ENCODE results near the gene GAD1. TPM values are rescaled to one million over a fixed set of nuclear protein-coding genes. Genes with fewer than 3 reads are reported as not detected.

GAD1 gene
- total and polyA plus RNA-seq, 7 donors, result 0.06 TPM; not detected in 6

GRCh38 chr2:170873035-170873692 lies 56.5 kb downstream of the GAD1 start:
- Histone ChIP-seq H3K4me3 (peak overlapping the region; percentile 39), H3K4me1 (peaks cover 4% of the 10 kb centered on the region)
- intact Hi-C loops (cut with DNase I), result loop anchor here in 1 of 2 donors (5.0 kb wide), 1 partner anchor 636 kb away; no protein-coding TSS in a partner anchor

GRCh38 chr2:170878066-170878465 lies 61.4 kb downstream of the GAD1 start:
- TF ChIP-seq CTCF (IDR thresholded peaks at IDR 0.05), result no peak
- intact Hi-C loops (cut with DNase I), result no loop called here
- Histone ChIP-seq H3K4me1 (peaks cover 4% of the 10 kb centered on the region), H3K4me3 (no peak overlapping the region), H3K27me3 (ENCODE audit: insufficient read depth in 3 of 3, low read length in 2 of 3) (no peaks in the 10 kb centered on the region), H3K27ac (no peak overlapping the region), H3K36me3 (ENCODE audit: insufficient read depth in 1 of 2, low read depth in 1 of 2) (no peaks in the 10 kb centered on the region), H3K9me3 (no peaks in the 10 kb centered on the region)
- DNase-seq (no peak), ATAC-seq (no peak)

More at GRCh38 chr2:170873035-170873692, 56.5 kb downstream of the GAD1 start:
- no peak overlapping the region for H3K27ac ChIP-seq
- no peaks in the 10 kb centered on the region for H3K27me3 ChIP-seq (ENCODE audit: insufficient read depth in 3 of 3, low read length in 2 of 3)
- TF ChIP-seq CTCF (IDR thresholded peaks at IDR 0.05), result peak; percentile 85
- WGBS, 3 donors, result 16 to 21% (median 17%) methylated on average over 13 of the region's 13 CpGs
- DNase-seq (peak; percentile 59 to 76), ATAC-seq (peak; percentile 76 to 91 (median 86))
- H3K36me3 ChIP-seq (ENCODE audit: insufficient read depth in 1 of 2, low read depth in 1 of 2), result no peaks in the 10 kb centered on the region
- no peaks in the 10 kb centered on the region for H3K9me3 ChIP-seq

GRCh38 chr2:170878505-170878904 lies 61.8 kb downstream of the GAD1 start:
- no peak for TF ChIP-seq CTCF (IDR thresholded peaks at IDR 0.05)
- DNase-seq (no peak), ATAC-seq (no peak)
- no peaks in the 10 kb centered on the region for H3K27me3 ChIP-seq (ENCODE audit: insufficient read depth in 3 of 3, low read length in 2 of 3)
- no peak overlapping the region for H3K27ac ChIP-seq
- H3K36me3 ChIP-seq (ENCODE audit: insufficient read depth in 1 of 2, low read depth in 1 of 2), result no peaks in the 10 kb centered on the region
- H3K4me1 ChIP-seq, result peaks cover under 1% of the 10 kb centered on the region
- H3K9me3 ChIP-seq, result no peaks in the 10 kb centered on the region
- H3K4me3 ChIP-seq, result no peak overlapping the region
- 54 to 65% (median 62%) methylated on average over 1 of the region's 1 CpG for WGBS, 3 donors
- intact Hi-C loops (cut with DNase I), result no loop called here

GRCh38 chr2:170881840-170882239 lies 65.2 kb downstream of the GAD1 start:
- H3K9me3 ChIP-seq, result no peaks in the 10 kb centered on the region
- 45 to 50% (median 47%) methylated on average over 3 of the region's 3 CpGs for WGBS, 3 donors
- no peaks in the 10 kb centered on the region for H3K4me1 ChIP-seq
- DNase-seq (no peak), ATAC-seq (no peak)
- no peak overlapping the region for H3K4me3 ChIP-seq
- intact Hi-C loops (cut with DNase I), result no loop called here
- no peak overlapping the region for H3K27ac ChIP-seq
- H3K27me3 ChIP-seq (ENCODE audit: insufficient read depth in 3 of 3, low read length in 2 of 3), result peaks cover 0 to 1% (median 0%) of the 10 kb centered on the region in 3 donors
- H3K36me3 ChIP-seq (ENCODE audit: insufficient read depth in 1 of 2, low read depth in 1 of 2), result no peaks in the 10 kb centered on the region
- no peak for TF ChIP-seq CTCF (IDR thresholded peaks at IDR 0.05)

- Histone ChIP-seq H3K4me1 (no peaks in the 10 kb centered on the region), H3K4me3 (no peak overlapping the region), H3K27ac (no peak overlapping the region), H3K36me3 (ENCODE audit: insufficient read depth in 1 of 2, low read depth in 1 of 2) (no peaks in the 10 kb centered on the region), H3K9me3 (no peaks in the 10 kb centered on the region), H3K27me3 (ENCODE audit: insufficient read depth in 3 of 3, low read length in 2 of 3) (peaks cover 0 to 1% (median 0%) of the 10 kb centered on the region in 3 donors)
- intact Hi-C loops (cut with DNase I), result no loop called here
- no peak for DNase-seq
- WGBS, 3 donors, result 82 to 87% (median 83%) methylated on average over 2 of the region's 2 CpGs
- ATAC-seq, result no peak
- TF ChIP-seq CTCF (IDR thresholded peaks at IDR 0.05), result no peak
Measured at GRCh38 chr2:170882758-170883157, 66.1 kb downstream of the GAD1 start.
